ENCODE measurements around the gene EHD1.
A peak's percentile ranks its signal among the peaks of the same experiment; 100 is the strongest.

The EHD1 gene

DNA sequence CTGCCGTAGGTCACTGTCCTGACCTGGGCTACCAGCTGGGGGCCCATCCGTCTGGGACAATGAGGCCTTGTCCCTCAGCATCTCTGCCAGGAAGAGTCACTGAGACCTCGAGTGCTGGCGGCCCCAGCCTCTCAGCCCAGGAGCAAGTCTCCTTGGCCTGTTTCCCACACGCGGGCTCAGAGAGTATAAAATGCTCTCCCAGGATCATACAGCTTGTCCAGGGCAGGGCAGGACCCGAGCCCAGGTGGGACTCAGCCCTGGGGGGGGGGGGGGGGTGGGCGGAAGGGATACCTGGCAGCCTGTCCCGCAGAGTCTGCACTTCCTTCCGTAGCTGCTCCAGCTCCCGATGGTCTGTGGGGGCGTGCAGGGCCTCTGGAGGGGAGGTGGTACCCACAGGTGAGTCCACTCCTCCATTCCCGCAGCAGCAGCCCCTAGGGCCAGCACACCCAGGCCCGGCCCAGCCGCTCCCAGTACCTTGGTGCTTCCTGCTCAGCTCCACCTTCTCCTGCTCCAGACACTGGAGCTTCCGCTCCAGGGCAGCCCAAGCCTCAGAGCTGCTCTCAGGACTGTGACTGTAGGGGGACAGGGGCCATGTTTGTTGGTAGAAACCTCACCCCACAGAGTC, 41.9 kb downstream of the EHD1 start:
- TF ChIP-seq EZH2phosphoT487 (IDR thresholded peaks at IDR 0.05; ENCODE audit: borderline replicate concordance) = no peak
- TF ChIP-seq, protein P1, sequence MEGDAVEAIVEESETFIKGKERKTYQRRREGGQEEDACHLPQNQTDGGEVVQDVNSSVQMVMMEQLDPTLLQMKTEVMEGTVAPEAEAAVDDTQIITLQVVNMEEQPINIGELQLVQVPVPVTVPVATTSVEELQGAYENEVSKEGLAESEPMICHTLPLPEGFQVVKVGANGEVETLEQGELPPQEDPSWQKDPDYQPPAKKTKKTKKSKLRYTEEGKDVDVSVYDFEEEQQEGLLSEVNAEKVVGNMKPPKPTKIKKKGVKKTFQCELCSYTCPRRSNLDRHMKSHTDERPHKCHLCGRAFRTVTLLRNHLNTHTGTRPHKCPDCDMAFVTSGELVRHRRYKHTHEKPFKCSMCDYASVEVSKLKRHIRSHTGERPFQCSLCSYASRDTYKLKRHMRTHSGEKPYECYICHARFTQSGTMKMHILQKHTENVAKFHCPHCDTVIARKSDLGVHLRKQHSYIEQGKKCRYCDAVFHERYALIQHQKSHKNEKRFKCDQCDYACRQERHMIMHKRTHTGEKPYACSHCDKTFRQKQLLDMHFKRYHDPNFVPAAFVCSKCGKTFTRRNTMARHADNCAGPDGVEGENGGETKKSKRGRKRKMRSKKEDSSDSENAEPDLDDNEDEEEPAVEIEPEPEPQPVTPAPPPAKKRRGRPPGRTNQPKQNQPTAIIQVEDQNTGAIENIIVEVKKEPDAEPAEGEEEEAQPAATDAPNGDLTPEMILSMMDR (conservative IDR thresholded peaks at IDR 0.05; ENCODE audit: low read length) = no peak
- H3K79me2 ChIP-seq (ENCODE audit: insufficient read depth, low read length) = no peaks in the 10 kb centered on the region
- H3K4me2 ChIP-seq (ENCODE audit: low read depth, low read length, poor library complexity, severe bottlenecking) = peak overlapping the region; percentile 20

DNA sequence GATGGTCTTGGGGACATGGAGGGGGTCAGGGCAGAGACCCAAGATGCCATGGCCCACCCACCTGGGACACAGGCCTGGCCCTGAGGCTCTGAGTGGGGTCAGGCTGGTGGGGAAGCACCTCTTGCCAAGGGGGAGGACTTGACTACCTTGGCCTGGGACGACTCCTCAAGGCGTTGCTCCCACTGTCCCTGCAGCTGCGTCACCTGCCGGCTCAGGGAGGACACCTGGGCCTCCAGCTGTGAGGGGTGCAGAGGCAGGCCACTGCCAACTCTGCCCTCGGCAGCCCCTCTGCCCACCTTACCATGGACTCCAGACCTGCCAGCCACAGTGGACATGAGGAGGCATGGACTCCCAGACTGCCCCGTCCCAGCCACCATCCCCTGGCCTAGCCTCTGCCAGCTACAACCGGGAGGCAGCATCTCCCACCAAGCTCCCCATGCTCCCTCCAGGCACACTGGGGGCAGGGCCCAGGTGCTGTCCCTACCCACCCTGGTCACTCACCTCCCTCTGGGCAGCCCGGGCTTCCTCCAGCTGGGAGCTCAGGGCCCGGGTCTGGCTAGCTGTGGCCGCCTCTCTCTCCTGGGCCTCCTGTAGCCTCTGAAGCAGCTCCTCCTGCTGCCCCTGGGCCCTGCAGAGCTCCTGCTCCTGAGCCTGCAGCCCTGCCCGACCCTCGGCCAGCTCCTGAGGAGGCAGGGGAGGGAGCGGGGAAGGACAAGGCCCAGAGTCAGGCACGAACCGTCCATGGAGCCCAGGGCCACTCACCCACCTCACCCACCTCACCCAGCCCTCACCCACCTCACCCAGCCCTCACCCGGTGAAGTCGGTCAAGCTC, 42.6 kb downstream of the EHD1 start:
- Histone ChIP-seq H3K36me3 (ENCODE audit: insufficient read depth, low read length) (no peaks in the 10 kb centered on the region), H3K79me2 (ENCODE audit: insufficient read depth, low read length) (no peaks in the 10 kb centered on the region), H2AFZ (ENCODE audit: low read length) (no peak overlapping the region), H3K27me3 (ENCODE audit: insufficient read depth, low read length, poor library complexity, severe bottlenecking) (no peaks in the 10 kb centered on the region), H3K4me3 (ENCODE audit: low read length, poor library complexity, severe bottlenecking) (no peak overlapping the region), H4K20me1 (ENCODE audit: insufficient read depth, low read length, poor library complexity, severe bottlenecking) (no peaks in the 10 kb centered on the region), H3F3A (ENCODE audit: low read depth) (no peaks in the 10 kb centered on the region), H3K9me3 (ENCODE audit: insufficient read depth, low read depth, low read length) (no peaks in the 10 kb centered on the region), H3K9ac (ENCODE audit: low read depth, low read length, poor library complexity, severe bottlenecking) (no peak overlapping the region), H3K4me1 (ENCODE audit: insufficient read depth, low read length, poor library complexity, severe bottlenecking) (peaks cover 6% of the 10 kb centered on the region), H3K4me2 (ENCODE audit: low read depth, low read length, poor library complexity, severe bottlenecking) (no peak overlapping the region), H3K9me2 (replicated peaks; ENCODE audit: low read depth, low read length) (no peaks in the 10 kb centered on the region)
- no peak for TF ChIP-seq EZH2phosphoT487 (IDR thresholded peaks at IDR 0.05; ENCODE audit: borderline replicate concordance)
- TF ChIP-seq, protein P1 (conservative IDR thresholded peaks at IDR 0.05; ENCODE audit: low read length) = no peak

More for the DNA sequence above, 41.9 kb downstream of the EHD1 start:
- Histone ChIP-seq H4K20me1 (ENCODE audit: insufficient read depth, low read length, poor library complexity, severe bottlenecking) (no peaks in the 10 kb centered on the region), H3K36me3 (ENCODE audit: insufficient read depth, low read length) (no peaks in the 10 kb centered on the region), H3K9ac (ENCODE audit: low read depth, low read length, poor library complexity, severe bottlenecking) (no peak overlapping the region), H3K9me3 (ENCODE audit: insufficient read depth, low read depth, low read length) (no peaks in the 10 kb centered on the region), H3K4me1 (ENCODE audit: insufficient read depth, low read length, poor library complexity, severe bottlenecking) (peaks cover 6% of the 10 kb centered on the region), H3F3A (ENCODE audit: low read depth) (no peaks in the 10 kb centered on the region), H2AFZ (ENCODE audit: low read length) (no peak overlapping the region), H3K4me3 (ENCODE audit: low read length, poor library complexity, severe bottlenecking) (no peak overlapping the region), H3K9me2 (replicated peaks; ENCODE audit: low read depth, low read length) (no peaks in the 10 kb centered on the region), H3K27me3 (ENCODE audit: insufficient read depth, low read length, poor library complexity, severe bottlenecking) (no peaks in the 10 kb centered on the region)

DNA sequence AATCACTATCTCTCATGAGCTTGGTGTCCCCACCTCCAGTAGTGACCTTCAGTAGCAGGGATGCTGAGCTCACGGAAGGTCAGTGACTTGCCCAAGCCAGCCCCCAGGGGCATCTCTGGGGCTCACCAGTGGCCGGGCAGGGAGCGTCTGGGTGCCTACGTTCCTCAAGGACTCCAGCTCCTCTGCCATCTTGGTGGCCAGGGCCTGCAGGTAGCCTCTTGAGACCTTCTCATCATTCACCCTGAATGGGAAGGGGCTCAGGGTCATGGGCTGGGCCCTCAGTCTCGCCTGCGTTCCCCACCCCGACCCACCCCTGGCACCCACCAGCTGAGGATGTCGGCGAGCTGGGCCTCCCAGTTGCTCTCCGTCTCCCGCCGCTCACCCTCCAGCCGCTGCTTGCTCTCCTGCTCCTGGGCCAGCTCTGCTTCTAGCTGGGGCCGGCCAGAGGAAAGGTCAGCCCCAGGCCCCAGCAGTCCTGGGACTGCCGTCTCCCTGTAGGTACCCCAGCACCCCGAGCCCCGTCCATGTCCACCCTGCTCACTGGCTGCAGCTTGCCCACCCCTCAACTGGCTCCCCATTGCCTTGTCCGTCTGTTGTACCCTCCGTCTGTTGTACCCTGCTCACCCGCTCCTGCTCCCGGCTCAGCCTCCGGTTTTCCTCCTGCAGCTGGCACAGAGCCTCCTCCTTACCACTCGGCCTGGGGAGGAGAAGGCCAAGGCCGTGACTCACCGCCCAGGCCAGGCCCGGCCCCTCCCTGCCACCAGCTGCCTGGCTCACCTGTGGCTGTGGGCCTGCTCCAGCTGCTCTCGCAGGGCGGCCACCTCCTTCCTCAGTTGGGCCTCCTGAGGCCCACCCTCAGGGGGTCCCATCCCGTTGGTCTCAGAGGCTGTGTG, 43.5 kb downstream of the EHD1 start:
- Histone ChIP-seq H3K36me3 (ENCODE audit: insufficient read depth, low read length) (no peaks in the 10 kb centered on the region), H3K4me2 (ENCODE audit: low read depth, low read length, poor library complexity, severe bottlenecking) (no peak overlapping the region), H3K4me1 (ENCODE audit: insufficient read depth, low read length, poor library complexity, severe bottlenecking) (peaks cover 6% of the 10 kb centered on the region)

More for the DNA sequence above, 43.5 kb downstream of the EHD1 start:
- Histone ChIP-seq H3F3A (ENCODE audit: low read depth) (no peaks in the 10 kb centered on the region), H2AFZ (ENCODE audit: low read length) (no peak overlapping the region), H3K27me3 (ENCODE audit: insufficient read depth, low read length, poor library complexity, severe bottlenecking) (no peaks in the 10 kb centered on the region), H3K9me3 (ENCODE audit: insufficient read depth, low read depth, low read length) (no peaks in the 10 kb centered on the region), H4K20me1 (ENCODE audit: insufficient read depth, low read length, poor library complexity, severe bottlenecking) (no peaks in the 10 kb centered on the region), H3K79me2 (ENCODE audit: insufficient read depth, low read length) (no peaks in the 10 kb centered on the region), H3K9ac (ENCODE audit: low read depth, low read length, poor library complexity, severe bottlenecking) (no peak overlapping the region), H3K4me3 (ENCODE audit: low read length, poor library complexity, severe bottlenecking) (no peak overlapping the region), H3K9me2 (replicated peaks; ENCODE audit: low read depth, low read length) (no peaks in the 10 kb centered on the region)
- no peak for TF ChIP-seq EZH2phosphoT487 (IDR thresholded peaks at IDR 0.05; ENCODE audit: borderline replicate concordance)
- TF ChIP-seq, protein P1 (conservative IDR thresholded peaks at IDR 0.05; ENCODE audit: low read length) = no peak
